ENCODE data around the gene CR1L. TPM values are rescaled to one million over a fixed set of nuclear protein-coding genes. Genes with fewer than 3 reads are reported as not detected.
A peak's percentile ranks its signal among the peaks of the same experiment; 100 is the strongest.

CR1L gene
- total and polyA plus RNA-seq, 2 of the 8 experiments (the other 6 are each of a cell fraction or from before 2014, with no cell fraction given): 0.39 TPM; not detected in 1

DNA sequence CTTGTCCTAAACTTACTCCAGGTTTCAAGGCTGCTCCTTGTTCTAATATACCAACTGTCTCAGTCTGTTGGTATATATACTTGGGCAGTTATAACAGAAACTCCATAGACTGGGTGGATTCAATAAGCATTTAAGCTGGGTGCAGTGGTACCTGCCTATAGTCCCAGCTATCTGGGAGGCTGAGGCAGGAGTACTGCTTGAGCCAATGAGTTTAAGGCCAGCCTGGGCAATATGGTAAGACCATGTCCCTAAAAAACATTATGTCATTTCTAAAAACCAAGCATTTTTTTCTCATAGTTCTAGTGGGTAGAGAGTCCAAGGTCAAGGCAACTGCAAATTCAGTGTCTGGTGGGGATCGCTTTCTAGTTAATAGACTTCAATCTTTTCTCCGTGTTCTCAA lies 17.4 kb upstream of the CR1L start:
- POLR2A ChIA-PET (ENCODE audit: partially characterized antibody): no interaction called here
- Histone ChIP-seq H2BK120ac (replicated peaks; ENCODE audit: low read depth, low read length) (no peak overlapping the region), H3K18ac (ENCODE audit: extremely low read depth, low read length) (peak overlapping the region; percentile 3; the same call in 1 of the 2 replicates), H2BK5ac (ENCODE audit: low read depth, low read length) (no peak overlapping the region; the same call in 1 of the 2 replicates), H3K56ac (replicated peaks; ENCODE audit: insufficient read length, low read depth, low read length) (no peak overlapping the region), H3K14ac (ENCODE audit: insufficient read length) (no peak overlapping the region), H4K8ac (ENCODE audit: extremely low read depth, insufficient read depth, low read length) (no peak overlapping the region), H3K4me2 (ENCODE audit: insufficient read depth in 1 of 2, low read depth in 2 of 2, low read length in 2 of 2) (no peak overlapping the region), H3K4me1 (replicated peaks in 1 of 4; ENCODE audit: control insufficient read depth in 3 of 4, insufficient read depth in 4 of 4, low read length in 3 of 4) (peaks cover 0 to 4% (median 0%) of the 10 kb centered on the region in 4 experiments; a peak in 4 of 7 replicates), H3K36me3 (ENCODE audit: control insufficient read depth in 2 of 4, insufficient read depth in 4 of 4, low read length in 3 of 4) (peaks cover 0 to 5% (median 0%) of the 10 kb centered on the region in 4 experiments; a peak in 2 of 8 replicates), H2BK20ac (ENCODE audit: low read length) (peak overlapping the region; percentile 68; the same call in 1 of the 2 replicates), H3K4ac (replicated peaks; ENCODE audit: insufficient read length, low read depth, low read length) (no peak overlapping the region), H4K91ac (replicated peaks; ENCODE audit: insufficient read length, low read length) (no peak overlapping the region), H4K5ac (ENCODE audit: insufficient read length, low read depth, low read length) (no peak overlapping the region), H2AK5ac (ENCODE audit: low read depth, low read length) (no peak overlapping the region), H2AFZ (ENCODE audit: low read length) (no peak overlapping the region), H3K27ac (ENCODE audit: low read depth, low read length) (no peak overlapping the region), H3K79me2 (ENCODE audit: control insufficient read depth in 1 of 2, insufficient read depth in 2 of 2, low read length in 2 of 2) (no peaks in the 10 kb centered on the region), H3K9me3 (ENCODE audit: insufficient read depth in 2 of 2, low read depth in 1 of 2, low read length in 1 of 2) (no peaks in the 10 kb centered on the region; a peak in 2 of 4 replicates), H4K20me1 (replicated peaks in 1 of 2; ENCODE audit: control insufficient read depth in 1 of 2, insufficient read depth in 2 of 2, low read length in 2 of 2) (no peaks in the 10 kb centered on the region), H2BK12ac (ENCODE audit: low read depth, low read length) (peak overlapping the region; percentile 11; the same call in 1 of the 2 replicates), H3K27me3 (replicated peaks in 1 of 4; ENCODE audit: control insufficient read depth in 3 of 4, extremely low read depth in 1 of 4, insufficient read depth in 3 of 4, low read length in 3 of 4) (no peaks in the 10 kb centered on the region), H2BK15ac (ENCODE audit: low read length) (no peak overlapping the region), H3K23me2 (ENCODE audit: low read depth, low read length) (no peaks in the 10 kb centered on the region; the same call in 1 of the 2 replicates), H3K4me3 (ENCODE audit: extremely low read depth in 1 of 4, insufficient read depth in 2 of 4, low read depth in 3 of 4, low read length in 4 of 4) (no peak overlapping the region), H3K23ac (ENCODE audit: insufficient read length) (no peak overlapping the region), H3K9ac (replicated peaks in 1 of 4; ENCODE audit: extremely low read depth in 1 of 4, low read depth in 3 of 4, low read length in 3 of 4) (no peak overlapping the region), H3K79me1 (ENCODE audit: low read depth, low read length) (no peaks in the 10 kb centered on the region)
- FAIRE-seq: no peak
- 97% methylated on average over 2 of the region's 2 CpGs; no CpG with 5 or more reads in 1 of the 2 experiments for WGBS, 2 experiments (ENCODE audit: extremely low coverage in 1 of 2, insufficient coverage in 1 of 2, insufficient read length in 1 of 2, insufficient replicate concordance in 2 of 2, low coverage in 1 of 2, low lambda C conversion rate in 2 of 2, missing lambda C conversion rate in 1 of 2)
- CTCF ChIA-PET (ENCODE audit: partially characterized antibody): interaction anchor here (1.5 to 1.7 kb wide), 2 partner anchors 10 to 45 kb away, joined by 3 to 5 read pairs; no protein-coding TSS in a partner anchor
- DNase-seq (ENCODE audit: low read depth in 1 of 2, low spot score in 2 of 2): no peak
- TF ChIP-seq RFX5 (IDR thresholded peaks at IDR 0.05; ENCODE audit: borderline replicate concordance, low read depth, low read length): no peak
- no peak for TF ChIP-seq EGR1 (IDR thresholded peaks at IDR 0.05; ENCODE audit: borderline replicate concordance, low read depth, low read length)
- TF ChIP-seq RXRA (IDR thresholded peaks at IDR 0.05; ENCODE audit: insufficient read depth, low read depth, low read length): no peak
